Stimulated activated naive CD4-positive, alpha-beta T cell (primary cell): Measurements from ENCODE around the gene NANS.
"Not testable (repeated sequence)": the region's sequence is repeated elsewhere in the genome, so short reads cannot be mapped to it uniquely, and the experiment has no call there.

ENCODE experiments used
- DNase-seq, 6 experiments: peaks; one replicate each; lab custom pipeline; 2025; lab: John Stamatoyannopoulos, UW

NANS gene

GRCh38 chr9:98101416-98101815 is 44.9 kb downstream of the NANS start:
- no peak for DNase-seq

GRCh38 chr9:98101868-98102273 is 45.3 kb downstream of the NANS start:
- peak; percentile 64 to 95 (median 84) for DNase-seq

- DNase-seq = no peak
These were observed 47.9 kb downstream of the NANS start for GRCh38 chr9:98104445-98104881.

GRCh38 chr9:98105006-98105405 is 48.5 kb downstream of the NANS start:
- DNase-seq = no peak

- peak in 1 of 6 experiments; percentile 12 for DNase-seq
These were observed 51.4 kb downstream of the NANS start for GRCh38 chr9:98107926-98108325.

DNA sequence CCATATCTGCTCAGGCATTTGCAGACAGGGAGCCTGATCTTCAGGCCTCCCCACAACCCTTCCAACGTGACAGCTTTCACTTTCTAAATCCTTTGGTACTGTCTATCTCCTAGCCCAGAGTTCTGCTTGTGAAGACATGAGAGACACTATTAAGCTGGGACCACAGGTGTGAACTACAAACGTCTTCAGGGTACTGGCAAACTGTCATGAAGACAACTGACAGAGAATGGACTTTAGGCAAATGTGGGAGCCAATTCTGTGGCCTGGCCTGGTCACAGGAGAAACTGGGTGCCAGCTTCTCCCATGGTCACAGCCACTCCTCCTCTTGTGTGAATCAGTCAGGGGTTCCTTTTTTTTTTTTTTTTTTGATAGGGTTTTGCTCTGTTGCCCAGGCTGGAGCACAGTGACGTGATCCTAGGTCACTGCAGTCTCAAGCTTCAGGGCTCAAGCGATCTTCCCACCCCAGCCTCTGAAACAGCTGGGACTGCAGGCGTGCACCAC is 52.0 kb downstream of the NANS start:
- peak in 4 of 6 experiments; percentile 21 to 62 (median 56) for DNase-seq

- DNase-seq = no peak
These were observed 52.5 kb downstream of the NANS start for GRCh38 chr9:98109052-98109451.

- DNase-seq = not testable (repeated sequence)
These were observed 60.6 kb downstream of the NANS start for GRCh38 chr9:98117097-98117496.

DNA sequence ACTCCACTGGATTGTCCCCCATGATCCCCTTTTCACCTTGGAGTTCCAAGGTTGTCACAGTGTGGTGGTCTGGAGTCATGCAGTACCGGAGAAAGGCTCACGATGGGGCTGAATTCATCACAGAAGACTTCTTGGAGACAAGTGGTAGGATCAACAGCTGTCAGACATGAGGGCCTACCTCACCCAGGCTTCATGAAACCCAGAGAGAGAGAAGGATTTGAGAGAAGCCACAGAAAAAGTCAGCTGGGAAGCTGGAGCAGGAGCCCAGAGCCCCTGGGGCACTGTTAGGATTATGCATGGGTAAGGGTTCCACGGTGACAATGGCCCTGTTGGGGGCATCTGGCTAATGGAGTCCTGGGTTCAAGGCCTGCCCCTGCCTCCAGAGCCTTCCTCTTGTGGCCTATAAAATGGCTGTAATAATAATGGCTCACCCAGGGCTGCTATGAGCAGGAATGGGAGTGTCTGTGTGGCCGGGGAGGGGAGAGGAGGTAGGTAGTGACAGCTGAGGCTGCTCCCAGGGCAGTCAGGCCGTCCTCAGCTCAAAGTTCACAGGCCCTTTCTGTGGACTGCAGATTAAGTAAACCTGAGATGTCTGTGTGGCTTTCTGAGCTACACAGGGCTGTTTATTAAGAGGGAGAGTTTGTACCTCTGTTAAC is 61.6 kb downstream of the NANS start:
- peak in 5 of 6 experiments; percentile 15 to 67 (median 43) for DNase-seq

DNA sequence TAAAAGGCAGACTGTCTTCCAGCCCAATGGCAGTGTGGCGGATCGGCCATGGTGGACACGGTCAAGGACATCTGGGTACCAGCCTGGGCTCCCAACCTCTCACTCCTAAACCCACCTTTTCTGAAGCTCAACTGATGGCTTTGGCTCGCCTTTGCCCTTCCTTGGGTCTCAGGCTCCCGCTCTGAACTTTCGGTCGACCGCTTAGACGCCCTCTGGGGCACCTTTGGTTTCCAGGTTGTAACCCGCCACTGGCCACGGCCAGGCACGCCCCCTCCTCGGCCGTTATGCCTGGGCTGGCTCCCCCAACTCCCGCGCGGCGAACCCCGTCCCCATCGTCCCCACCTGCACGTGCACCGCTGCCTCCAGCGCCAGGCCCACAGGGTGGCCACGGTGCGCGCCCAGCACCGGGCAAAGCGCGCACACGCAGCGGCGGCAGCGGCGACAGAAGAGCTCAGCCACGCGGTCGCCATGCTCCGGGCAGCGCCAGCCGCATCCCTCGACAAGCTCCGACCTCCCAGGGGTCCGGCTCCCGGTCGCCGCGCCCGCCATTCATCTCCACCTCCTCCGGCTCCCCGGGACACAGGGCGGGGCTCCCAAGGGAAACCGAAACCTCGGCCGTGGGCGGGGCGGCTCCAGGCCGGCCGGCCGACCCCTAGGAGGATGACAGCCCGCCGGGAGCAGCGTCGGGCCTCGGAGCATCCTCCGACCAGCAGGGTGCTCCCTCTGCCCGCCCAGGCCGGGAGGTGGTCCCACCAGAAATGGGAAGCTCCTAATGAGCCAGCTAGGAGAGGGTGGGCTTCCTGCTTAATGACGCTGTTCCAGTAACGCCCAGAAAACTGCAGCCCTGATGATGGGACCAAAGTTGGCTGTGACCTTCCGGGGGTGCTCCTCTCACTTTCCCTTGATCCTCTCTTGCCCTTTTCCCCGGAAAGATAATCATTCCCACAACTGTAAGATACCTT is 62.4 kb downstream of the NANS start, which contains the start of gene TRIM14:
TSS of gene TRIM14 (minus strand) at position 583 of the 962 bp plus-strand sequence. CDS start at position 549, 34 bp downstream.
- peak; percentile 15 to 52 (median 44) for DNase-seq

GRCh38 chr9:98120476-98120875 is 63.9 kb downstream of the NANS start:
- DNase-seq = no peak

GRCh38 chr9:98121058-98121457 is 64.5 kb downstream of the NANS start:
- peak in 2 of 6 experiments; percentile 12 to 22 for DNase-seq

DNA sequence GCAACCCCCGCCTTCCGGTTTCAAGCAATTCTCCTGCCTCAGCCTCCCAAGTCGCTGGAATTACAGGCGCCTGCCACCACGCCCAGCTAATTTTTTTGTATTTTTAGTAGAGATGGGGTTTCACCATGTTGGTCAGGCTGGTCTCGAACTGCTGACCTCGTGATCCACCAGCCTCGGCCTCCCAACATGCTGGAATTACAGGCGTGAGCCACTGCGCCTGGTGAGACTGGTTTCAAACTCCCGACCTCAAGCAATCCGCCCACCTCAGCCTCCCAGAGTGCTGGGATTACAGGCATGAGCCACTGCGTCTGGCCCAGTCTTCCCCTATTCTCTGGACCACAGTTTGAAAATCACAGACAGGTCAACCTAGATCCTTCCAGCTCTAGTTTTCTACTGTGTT is 67.6 kb downstream of the NANS start:
- not testable (repeated sequence) for DNase-seq

GRCh38 chr9:98124637-98125426 is 68.3 kb downstream of the NANS start:
- no peak for DNase-seq

- DNase-seq = no peak
These were observed 70.7 kb downstream of the NANS start for GRCh38 chr9:98127226-98127625.

DNA sequence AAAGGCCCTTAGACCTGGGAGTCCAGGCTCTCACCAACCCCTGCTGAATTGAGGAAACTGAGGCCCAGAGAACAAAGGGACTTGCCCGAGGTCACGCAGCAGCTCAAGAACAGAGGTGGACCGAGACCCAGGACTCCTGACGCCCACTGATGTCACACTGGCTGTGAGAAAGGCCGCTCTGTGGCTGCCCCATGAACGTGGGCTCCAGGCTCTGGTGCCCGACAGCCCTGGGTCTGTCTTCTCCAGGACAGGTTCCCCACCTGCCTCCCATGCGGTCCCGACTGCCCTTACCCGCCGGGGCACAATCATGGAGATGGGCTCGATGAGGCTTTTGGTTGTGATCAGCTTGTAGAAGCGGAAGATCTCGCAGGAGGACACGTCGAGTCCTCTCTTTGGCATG is 71.8 kb downstream of the NANS start:
- no peak for DNase-seq

DNA sequence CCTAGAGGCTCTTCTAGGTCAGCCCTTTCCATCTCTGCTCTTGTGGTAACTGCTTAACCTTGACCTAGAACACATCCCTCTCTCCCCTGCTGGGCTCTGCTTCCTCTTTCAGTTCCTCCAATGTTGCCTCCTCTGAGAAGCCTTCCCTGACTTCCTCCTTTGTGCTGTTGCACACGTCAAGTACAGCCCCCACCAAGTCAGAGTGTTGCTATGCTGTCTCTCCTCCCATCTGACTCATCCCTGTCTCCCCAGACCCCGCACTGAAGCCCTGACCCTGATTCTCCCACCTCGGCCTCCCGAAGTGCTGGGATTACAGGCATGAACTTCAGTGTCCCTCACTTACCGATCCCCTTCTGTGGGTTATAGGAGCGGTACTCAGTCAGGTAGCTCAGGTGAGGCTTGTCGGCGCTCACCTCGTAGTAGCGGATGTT is 72.9 kb downstream of the NANS start:
- no peak for DNase-seq

DNA sequence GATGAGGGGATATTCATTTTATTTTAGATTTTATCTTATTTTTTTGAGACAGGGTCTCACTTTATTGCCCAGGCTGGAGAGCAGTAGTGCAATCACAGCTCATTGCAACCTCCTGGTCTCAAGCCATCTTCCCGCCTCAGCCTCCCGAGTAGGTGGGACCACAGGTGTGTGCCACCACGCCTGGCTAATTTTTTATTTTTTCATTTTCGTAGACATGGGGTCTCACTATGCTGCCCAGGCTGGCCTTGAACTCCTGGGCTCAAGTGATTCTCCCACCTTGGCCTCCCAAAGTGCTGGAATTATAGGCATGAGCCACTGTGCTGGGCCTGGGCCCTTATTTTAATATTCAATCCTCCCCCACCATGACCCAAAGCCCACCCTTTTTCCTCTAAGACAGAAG is 73.5 kb downstream of the NANS start:
- not testable (repeated sequence) for DNase-seq

GRCh38 chr9:98130576-98131228 is 74.2 kb downstream of the NANS start:
- DNase-seq = no peak

DNA sequence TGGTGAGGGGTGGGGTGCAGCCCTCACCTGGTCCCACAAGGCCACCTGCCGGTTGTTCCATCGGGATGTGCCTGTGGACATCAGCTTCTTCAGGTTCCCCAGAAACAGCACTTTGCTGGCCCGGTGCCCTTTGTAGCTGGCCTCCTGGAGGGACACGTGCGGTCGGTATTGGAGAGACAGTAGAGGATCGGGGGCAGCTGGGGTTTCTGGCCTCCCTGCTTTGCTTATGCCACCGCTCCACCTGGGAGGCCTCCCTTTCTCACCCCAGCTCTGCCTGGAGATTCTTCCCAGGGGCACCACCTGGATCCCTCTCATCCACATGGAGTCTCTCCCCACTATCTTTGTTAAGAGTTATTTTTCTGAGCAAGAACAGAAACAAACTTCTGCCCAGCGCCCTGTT is 75.6 kb downstream of the NANS start:
- no peak for DNase-seq
